GM12864 (cell line): ENCODE results near the gene TGFB3.

Experiments
- DNase-seq: peaks from one replicate; pipeline ENCODE4 v3.0.0-alpha.2; 2011; ENCODE audit warnings: low read depth
- H3K4me3 ChIP-seq: 2 replicates; pipeline ENCODE4 v1.5.1; 2011; ENCODE audit warnings: mild to moderate bottlenecking, low read depth, low read length, control low read depth
- TF ChIP-seq, protein P1 (sequence below): IDR thresholded peaks from 2 replicates; pipeline ENCODE4 v1.5.1; 2011; ENCODE audit warnings: low read depth, mild to moderate bottlenecking, moderate library complexity, low read length, control low read depth, inconsistent platforms; ENCODE audit errors: missing control alignments

TGFB3 gene

DNA sequence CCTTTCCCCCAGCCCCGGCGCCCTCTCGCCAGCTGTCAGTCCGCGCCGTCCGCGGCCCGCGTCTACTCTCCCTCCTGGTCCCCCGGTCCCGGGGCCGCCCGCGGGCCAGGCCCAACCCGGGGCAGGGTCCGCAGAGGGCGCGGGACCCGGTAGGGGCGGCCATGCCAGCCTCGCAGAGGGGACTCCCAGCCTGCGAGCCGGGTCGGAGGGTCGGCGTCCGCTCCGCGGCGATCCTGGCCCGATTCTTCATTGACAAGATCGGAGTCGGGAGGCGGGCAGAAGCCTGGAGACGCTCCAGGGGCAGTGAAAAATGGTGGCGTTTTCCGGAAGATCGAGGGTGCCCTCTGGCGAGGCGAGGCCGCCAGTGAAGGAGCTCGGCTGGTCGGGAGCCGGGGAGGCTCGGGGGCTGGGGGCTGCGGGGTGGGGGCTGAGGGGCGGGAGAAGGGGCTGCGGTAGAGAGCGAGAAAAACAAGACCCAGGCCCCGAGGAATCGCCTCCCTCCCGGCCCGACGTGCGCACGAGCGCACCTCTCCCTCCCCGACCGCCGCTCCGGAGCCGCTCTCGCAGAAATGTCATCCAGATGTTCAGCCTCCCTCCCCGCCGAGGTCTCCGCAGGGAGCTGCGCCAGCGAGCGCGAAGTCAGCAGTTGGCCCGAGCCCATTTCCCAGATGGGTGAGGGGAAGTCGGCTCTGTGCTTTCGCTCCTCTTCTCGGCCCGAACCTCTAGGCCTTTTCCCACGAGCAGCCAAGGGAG lies 647 bp upstream of the TGFB3 start:
- TF ChIP-seq, protein P1, sequence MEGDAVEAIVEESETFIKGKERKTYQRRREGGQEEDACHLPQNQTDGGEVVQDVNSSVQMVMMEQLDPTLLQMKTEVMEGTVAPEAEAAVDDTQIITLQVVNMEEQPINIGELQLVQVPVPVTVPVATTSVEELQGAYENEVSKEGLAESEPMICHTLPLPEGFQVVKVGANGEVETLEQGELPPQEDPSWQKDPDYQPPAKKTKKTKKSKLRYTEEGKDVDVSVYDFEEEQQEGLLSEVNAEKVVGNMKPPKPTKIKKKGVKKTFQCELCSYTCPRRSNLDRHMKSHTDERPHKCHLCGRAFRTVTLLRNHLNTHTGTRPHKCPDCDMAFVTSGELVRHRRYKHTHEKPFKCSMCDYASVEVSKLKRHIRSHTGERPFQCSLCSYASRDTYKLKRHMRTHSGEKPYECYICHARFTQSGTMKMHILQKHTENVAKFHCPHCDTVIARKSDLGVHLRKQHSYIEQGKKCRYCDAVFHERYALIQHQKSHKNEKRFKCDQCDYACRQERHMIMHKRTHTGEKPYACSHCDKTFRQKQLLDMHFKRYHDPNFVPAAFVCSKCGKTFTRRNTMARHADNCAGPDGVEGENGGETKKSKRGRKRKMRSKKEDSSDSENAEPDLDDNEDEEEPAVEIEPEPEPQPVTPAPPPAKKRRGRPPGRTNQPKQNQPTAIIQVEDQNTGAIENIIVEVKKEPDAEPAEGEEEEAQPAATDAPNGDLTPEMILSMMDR: peak; percentile 70
- no peak for DNase-seq

GRCh38 chr14:75980856-75981255 lies 939 bp downstream of the TGFB3 start:
- no peak for DNase-seq
- TF ChIP-seq, protein P1: no peak
- no peak overlapping the region for H3K4me3 ChIP-seq

More for the DNA sequence above, 647 bp upstream of the TGFB3 start:
- peak overlapping the region; percentile 82 for H3K4me3 ChIP-seq

GRCh38 chr14:75979648-75980565 lies 1.9 kb downstream of the TGFB3 start:
- no peak overlapping the region for H3K4me3 ChIP-seq
- no peak for DNase-seq
- TF ChIP-seq, protein P1: no peak

DNA sequence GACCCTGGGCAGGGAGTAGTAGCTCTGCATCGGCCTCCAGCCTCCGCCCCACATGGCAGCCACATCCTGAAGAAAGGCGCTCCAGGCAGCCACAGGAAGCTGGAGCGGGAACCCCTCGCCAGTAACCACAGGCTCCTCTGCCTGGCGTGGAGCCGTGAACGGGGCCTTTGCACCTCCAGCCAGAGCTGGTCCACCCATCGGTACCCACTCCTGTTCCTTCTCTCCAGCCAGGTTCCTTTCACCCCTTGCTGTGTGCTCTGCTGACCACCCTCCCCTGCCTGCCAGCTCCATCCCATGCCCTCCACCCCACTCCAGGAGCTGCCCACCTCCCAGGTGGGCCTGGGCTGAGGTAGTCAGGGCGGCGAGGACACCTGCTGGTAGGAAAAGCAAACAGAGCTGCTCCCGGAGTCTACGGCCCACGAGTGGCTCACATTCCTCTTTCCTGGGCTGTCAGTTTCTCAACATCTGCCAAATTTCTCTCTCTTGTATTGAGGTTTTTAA lies 2.7 kb downstream of the TGFB3 start:
- no peak overlapping the region for H3K4me3 ChIP-seq
- DNase-seq: no peak
- TF ChIP-seq, protein P1: peak; percentile 64

DNA sequence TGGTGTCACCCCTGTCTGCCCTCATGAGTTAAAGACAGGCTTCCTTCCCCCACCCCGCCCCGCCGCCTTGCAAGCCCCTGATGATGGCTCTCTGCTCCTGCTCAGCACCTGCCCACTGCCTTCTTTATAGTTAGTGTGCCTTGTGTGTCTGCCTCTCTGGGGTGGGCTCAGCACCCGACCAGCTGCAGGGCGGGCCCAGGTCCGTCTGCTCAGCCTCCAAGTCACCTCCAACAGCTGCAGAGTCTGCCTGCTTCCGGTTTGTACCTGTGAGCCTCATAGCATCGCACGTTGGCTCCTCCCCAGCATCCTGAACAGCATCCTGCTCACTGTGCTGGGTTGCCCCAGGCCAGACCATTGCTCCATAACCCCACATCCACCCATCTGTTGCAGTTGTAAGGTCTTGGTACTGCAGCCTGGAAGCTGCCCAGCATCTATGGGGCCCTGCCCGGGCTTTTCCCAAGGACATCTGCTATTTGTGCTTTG lies 3.5 kb downstream of the TGFB3 start:
- DNase-seq: no peak
- no peak overlapping the region for H3K4me3 ChIP-seq
- TF ChIP-seq, protein P1: no peak

DNA sequence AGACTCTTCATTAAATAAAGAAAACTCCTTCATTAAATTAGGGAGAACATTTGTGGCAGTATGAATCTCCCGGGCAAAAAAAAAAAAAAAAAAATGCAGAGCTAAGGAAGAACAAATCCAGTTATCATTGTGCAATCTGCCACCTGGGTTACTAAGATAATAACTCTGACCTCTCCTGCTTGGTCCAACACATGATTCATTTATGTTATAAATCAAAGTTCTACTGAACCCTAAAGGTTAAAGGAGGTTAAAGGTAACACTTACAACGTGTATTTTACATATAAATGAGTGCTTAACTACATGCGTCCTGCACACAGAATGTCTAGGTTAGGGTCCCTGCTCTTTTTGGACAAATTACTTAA lies 4.2 kb downstream of the TGFB3 start:
- DNase-seq: no peak
- TF ChIP-seq, protein P1: no peak

More for the DNA sequence above, 4.2 kb downstream of the TGFB3 start:
- no peak overlapping the region for H3K4me3 ChIP-seq
